Mammary epithelial cell (primary cell): ENCODE results near the gene LURAP1L.

Experiments
- CTCF ChIP-seq, 2 donors: IDR thresholded peaks in 1 of 2; conservative IDR thresholded peaks in 1 of 2; 2 replicates each; pipeline ENCODE4 v1.5.1; 2011 to 2012; ENCODE audit warnings: inconsistent platforms in 2 of 2, low read length in 2 of 2, mild to moderate bottlenecking in 2 of 2, control low read depth in 1 of 2, low read depth in 1 of 2; ENCODE audit not compliant: insufficient read depth in 1 of 2; ENCODE audit errors: extremely low read depth in 1 of 2
- EZH2 ChIP-seq: IDR thresholded peaks from 2 replicates; pipeline ENCODE4 v1.6.1; 2012; ENCODE audit warnings: low read length, inconsistent platforms, borderline replicate concordance

DNA sequence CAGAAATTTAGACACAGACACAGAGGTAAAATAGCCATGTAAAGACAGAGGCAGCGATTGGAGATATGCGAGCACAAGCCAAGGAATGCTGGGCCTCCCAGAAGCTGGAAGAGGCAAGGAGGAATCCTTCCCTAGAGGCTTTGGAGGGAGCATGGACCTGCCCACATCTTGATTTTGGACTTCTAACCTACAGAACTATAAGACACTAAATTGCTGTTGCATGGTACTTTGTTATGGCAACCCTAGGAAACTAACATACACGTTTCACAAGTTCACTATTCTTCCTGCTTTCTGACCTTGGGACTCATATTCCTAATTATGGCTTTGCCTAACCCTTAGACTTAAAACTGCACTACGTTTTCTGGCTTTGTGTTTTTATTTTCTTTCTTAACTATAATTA lies 4.6 kb upstream of the LURAP1L start:
- TF ChIP-seq CTCF (conservative IDR thresholded peaks at IDR 0.05 in 1 of 2, IDR thresholded peaks at IDR 0.05 in 1 of 2; ENCODE audit: extremely low read depth in 1 of 2, insufficient read depth in 1 of 2, low read depth in 1 of 2, low read length in 2 of 2): no peak
- TF ChIP-seq EZH2: no peak
